ENCODE data around the gene COPE.

COPE gene

DNA sequence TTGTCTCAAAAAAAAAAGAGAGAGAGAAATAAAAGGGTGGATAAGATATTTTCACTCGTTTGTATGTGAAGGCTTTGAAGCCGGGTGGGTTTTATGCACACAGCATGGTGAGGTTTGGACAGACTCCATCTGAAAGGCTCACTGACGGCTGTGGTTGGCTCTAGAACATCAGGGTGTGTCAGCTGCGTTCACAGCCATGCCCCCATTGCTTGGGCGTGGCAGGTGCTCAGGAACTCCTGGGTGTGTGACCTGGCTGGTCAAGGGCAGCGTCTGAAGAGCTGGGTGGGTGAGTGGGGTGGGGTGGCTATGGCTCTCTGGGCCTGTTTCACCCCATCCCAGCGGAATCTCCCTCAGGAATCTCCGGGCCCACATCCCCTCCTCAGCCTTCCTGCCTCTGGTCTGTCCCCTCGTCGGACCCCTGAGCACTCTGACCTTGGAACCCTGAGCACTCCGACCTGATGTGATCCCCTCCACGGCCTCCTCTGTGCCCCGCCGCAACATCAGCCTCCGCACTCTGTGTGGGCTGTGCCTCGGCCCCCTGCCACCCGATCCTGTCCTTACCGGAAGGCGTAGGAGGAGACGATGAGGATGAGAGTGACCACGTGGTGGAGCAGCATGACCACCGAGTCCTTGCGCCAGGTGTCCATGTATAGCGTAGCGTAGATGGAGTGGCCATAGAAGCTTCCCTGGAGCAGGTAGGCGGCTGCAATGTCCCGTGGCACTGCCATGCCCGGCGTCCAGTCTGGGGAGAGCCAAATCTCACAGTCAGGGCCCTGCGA is 35.5 kb downstream of the COPE start:
- DNase-seq (ENCODE audit: low spot score), result no peak
- TF ChIP-seq, protein P1, sequence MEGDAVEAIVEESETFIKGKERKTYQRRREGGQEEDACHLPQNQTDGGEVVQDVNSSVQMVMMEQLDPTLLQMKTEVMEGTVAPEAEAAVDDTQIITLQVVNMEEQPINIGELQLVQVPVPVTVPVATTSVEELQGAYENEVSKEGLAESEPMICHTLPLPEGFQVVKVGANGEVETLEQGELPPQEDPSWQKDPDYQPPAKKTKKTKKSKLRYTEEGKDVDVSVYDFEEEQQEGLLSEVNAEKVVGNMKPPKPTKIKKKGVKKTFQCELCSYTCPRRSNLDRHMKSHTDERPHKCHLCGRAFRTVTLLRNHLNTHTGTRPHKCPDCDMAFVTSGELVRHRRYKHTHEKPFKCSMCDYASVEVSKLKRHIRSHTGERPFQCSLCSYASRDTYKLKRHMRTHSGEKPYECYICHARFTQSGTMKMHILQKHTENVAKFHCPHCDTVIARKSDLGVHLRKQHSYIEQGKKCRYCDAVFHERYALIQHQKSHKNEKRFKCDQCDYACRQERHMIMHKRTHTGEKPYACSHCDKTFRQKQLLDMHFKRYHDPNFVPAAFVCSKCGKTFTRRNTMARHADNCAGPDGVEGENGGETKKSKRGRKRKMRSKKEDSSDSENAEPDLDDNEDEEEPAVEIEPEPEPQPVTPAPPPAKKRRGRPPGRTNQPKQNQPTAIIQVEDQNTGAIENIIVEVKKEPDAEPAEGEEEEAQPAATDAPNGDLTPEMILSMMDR (IDR thresholded peaks at IDR 0.05; ENCODE audit: extremely low read depth, missing control alignments), result no peak

GRCh38 chr19:18881491-18881890 is 37.7 kb downstream of the COPE start:
- DNase-seq (ENCODE audit: low spot score), result no peak
- TF ChIP-seq, protein P1 (IDR thresholded peaks at IDR 0.05; ENCODE audit: extremely low read depth, missing control alignments), result no peak

DNA sequence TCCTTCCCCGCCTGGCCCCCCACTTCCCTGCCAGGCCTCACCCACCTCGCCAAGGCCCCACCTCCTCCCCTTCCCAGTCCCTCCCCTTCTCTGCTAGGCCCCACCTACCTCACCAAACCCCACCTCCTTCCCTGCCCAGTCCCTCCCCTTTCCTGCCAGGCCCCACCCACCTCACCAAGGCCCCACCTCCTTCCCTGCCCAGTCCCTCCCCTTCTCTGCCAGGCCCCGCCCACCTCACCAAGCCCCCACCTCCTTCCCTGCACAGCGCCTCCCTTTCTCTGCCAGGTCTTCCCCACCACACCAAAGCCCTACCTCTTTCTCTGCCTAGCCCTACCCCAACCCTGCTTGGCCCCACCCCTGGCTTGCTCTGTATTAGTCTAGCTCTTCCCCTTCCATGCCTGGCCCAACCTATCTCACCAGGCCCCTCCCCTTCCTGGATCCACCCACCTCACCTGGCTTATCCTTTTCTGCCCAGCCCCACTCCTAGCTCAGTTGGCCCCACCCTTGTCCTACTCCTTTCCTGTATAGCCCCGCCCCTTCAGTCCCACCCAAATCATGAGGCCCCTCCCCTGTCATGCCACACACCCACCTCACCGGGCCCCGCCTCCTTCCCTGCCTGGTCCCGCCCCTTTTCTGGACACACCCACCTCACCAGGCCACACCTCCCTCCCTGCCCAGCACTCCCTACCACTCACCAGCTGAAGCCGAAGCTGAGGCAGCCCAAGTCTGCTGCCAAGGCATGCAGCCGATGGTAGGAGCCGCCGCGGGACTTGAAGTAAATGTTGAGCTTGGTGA is 39.4 kb downstream of the COPE start:
- DNase-seq (ENCODE audit: low spot score), result no peak
- TF ChIP-seq, protein P1 (IDR thresholded peaks at IDR 0.05; ENCODE audit: extremely low read depth, missing control alignments), result no peak

- no peak for DNase-seq (ENCODE audit: low spot score)
- TF ChIP-seq, protein P1 (IDR thresholded peaks at IDR 0.05; ENCODE audit: extremely low read depth, missing control alignments), result no peak
These were observed 40.2 kb downstream of the COPE start for GRCh38 chr19:18878858-18879578.

- DNase-seq (ENCODE audit: low spot score), result no peak
- TF ChIP-seq, protein P1 (IDR thresholded peaks at IDR 0.05; ENCODE audit: extremely low read depth, missing control alignments), result no peak
These were observed 41.0 kb downstream of the COPE start for GRCh38 chr19:18878058-18878797.

GRCh38 chr19:18876865-18877264 is 42.3 kb downstream of the COPE start:
- DNase-seq (ENCODE audit: low spot score), result no peak
- TF ChIP-seq, protein P1 (IDR thresholded peaks at IDR 0.05; ENCODE audit: extremely low read depth, missing control alignments), result no peak

Measured in GM20000 (cell line).